Measurements from ENCODE around the gene ATPAF1. TPM values are rescaled to one million over a fixed set of nuclear protein-coding genes. Genes with fewer than 3 reads are reported as not detected.

ATPAF1 gene
- total RNA-seq, 1 donor from 2014 or later: 19.3 TPM

DNA sequence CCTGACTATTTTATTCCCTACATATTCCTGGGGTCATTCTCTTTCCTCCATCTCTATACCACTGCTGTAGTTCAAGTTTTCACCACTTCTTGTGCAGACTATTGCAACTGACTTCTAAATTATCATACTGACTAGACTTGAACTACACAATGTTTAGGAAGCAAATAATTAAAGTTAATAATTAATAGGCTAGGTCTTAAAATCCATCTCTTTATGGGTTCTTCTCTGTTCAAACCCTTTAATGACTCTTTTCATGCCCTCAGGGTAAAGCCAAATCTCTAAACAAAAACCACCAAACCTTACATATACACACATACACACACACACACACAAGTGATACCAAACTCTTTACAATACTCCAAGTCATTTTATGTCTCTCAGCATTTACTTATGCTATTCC lies 29.2 kb downstream of the ATPAF1 start:
- peaks cover 7% of the 10 kb centered on the region for H3K36me3 ChIP-seq (ENCODE audit: insufficient read depth, low read length)
- Mint-ChIP-seq H3K36me3 (ENCODE audit: low read depth, unreplicated experiment) (peaks cover 8% of the 10 kb centered on the region), H3K27ac (ENCODE audit: unreplicated experiment) (no peak overlapping the region), H3K4me1 (ENCODE audit: low read depth, unreplicated experiment) (peaks cover 12% of the 10 kb centered on the region), H3K4me3 (ENCODE audit: unreplicated experiment) (no peak overlapping the region), H3K9me3 (ENCODE audit: unreplicated experiment) (no peaks in the 10 kb centered on the region), H3K27me3 (ENCODE audit: low read depth, unreplicated experiment) (no peaks in the 10 kb centered on the region)
- TF ChIP-seq, protein P1, sequence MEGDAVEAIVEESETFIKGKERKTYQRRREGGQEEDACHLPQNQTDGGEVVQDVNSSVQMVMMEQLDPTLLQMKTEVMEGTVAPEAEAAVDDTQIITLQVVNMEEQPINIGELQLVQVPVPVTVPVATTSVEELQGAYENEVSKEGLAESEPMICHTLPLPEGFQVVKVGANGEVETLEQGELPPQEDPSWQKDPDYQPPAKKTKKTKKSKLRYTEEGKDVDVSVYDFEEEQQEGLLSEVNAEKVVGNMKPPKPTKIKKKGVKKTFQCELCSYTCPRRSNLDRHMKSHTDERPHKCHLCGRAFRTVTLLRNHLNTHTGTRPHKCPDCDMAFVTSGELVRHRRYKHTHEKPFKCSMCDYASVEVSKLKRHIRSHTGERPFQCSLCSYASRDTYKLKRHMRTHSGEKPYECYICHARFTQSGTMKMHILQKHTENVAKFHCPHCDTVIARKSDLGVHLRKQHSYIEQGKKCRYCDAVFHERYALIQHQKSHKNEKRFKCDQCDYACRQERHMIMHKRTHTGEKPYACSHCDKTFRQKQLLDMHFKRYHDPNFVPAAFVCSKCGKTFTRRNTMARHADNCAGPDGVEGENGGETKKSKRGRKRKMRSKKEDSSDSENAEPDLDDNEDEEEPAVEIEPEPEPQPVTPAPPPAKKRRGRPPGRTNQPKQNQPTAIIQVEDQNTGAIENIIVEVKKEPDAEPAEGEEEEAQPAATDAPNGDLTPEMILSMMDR (IDR thresholded peaks at IDR 0.05; ENCODE audit: insufficient read depth, low read depth, low read length): no peak
- TF ChIP-seq EZH2 (IDR thresholded peaks at IDR 0.05; ENCODE audit: insufficient read depth, low read length): no peak
- no peaks in the 10 kb centered on the region for H3K27me3 ChIP-seq (ENCODE audit: insufficient read depth, low read length)
- H3K4me3 ChIP-seq (ENCODE audit: insufficient read depth, low read depth, low read length): no peak overlapping the region
- no peak overlapping the region for H2AFZ ChIP-seq (ENCODE audit: low read depth, low read length)
- H3K9me3 ChIP-seq (ENCODE audit: insufficient read depth, low read depth, low read length): no peaks in the 10 kb centered on the region
- no peak overlapping the region for H3K4me2 ChIP-seq (ENCODE audit: low read length)
- no peak overlapping the region for H3K27ac ChIP-seq (ENCODE audit: low read depth, low read length)
- no peaks in the 10 kb centered on the region for H3K79me2 ChIP-seq (ENCODE audit: insufficient read depth, low read length)
- peaks cover 8% of the 10 kb centered on the region for H3K4me1 ChIP-seq (ENCODE audit: insufficient read depth, low read length)
- DNase-seq (ENCODE audit: low read depth) (no peak), FAIRE-seq (no peak)
- H3K9ac ChIP-seq (ENCODE audit: low read length): no peak overlapping the region
- no peaks in the 10 kb centered on the region for H4K20me1 ChIP-seq (ENCODE audit: insufficient read depth, low read length)

DNA sequence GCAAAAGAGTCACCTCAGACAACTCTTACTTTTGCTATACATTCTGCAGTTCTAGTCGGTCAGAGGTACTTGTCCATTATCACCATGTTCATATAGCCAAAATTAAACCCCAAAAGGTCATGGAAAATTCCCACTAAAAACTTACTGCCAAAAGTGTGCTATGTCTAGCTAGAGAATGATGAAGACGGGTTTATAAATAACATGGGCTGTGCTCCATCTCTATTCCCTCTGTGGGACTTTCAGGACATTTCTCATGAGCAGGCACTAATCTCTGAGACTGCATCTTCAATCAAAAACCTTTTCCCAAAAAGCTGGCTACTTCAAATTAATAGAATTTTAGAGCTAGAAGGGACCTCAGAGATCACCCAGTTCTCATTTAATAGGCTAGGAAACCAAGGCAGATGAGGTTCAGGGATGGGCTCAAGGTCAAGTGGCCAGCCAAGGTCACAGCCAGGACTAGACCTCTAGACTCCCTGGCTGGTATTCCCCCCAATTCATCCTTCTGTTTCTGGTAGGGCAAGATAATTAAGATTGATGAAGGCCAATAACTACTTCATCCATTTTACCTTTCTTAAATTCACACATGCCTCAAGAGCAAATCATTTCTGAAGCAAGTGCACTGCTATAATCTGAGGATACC lies 30.6 kb downstream of the ATPAF1 start:
- Mint-ChIP-seq H3K27ac (ENCODE audit: unreplicated experiment) (no peak overlapping the region), H3K36me3 (ENCODE audit: low read depth, unreplicated experiment) (peaks cover 11% of the 10 kb centered on the region), H3K4me3 (ENCODE audit: unreplicated experiment) (no peak overlapping the region), H3K4me1 (ENCODE audit: low read depth, unreplicated experiment) (no peaks in the 10 kb centered on the region), H3K9me3 (ENCODE audit: unreplicated experiment) (no peaks in the 10 kb centered on the region), H3K27me3 (ENCODE audit: low read depth, unreplicated experiment) (no peaks in the 10 kb centered on the region)
- Histone ChIP-seq H4K20me1 (ENCODE audit: insufficient read depth, low read length) (no peaks in the 10 kb centered on the region), H3K4me3 (ENCODE audit: insufficient read depth, low read depth, low read length) (no peak overlapping the region), H3K27ac (ENCODE audit: low read depth, low read length) (no peak overlapping the region), H3K4me1 (ENCODE audit: insufficient read depth, low read length) (no peaks in the 10 kb centered on the region), H3K9ac (ENCODE audit: low read length) (no peak overlapping the region), H3K9me3 (ENCODE audit: insufficient read depth, low read depth, low read length) (no peaks in the 10 kb centered on the region), H2AFZ (ENCODE audit: low read depth, low read length) (no peak overlapping the region), H3K4me2 (ENCODE audit: low read length) (no peak overlapping the region), H3K79me2 (ENCODE audit: insufficient read depth, low read length) (no peaks in the 10 kb centered on the region), H3K36me3 (ENCODE audit: insufficient read depth, low read length) (peaks cover 7% of the 10 kb centered on the region), H3K27me3 (ENCODE audit: insufficient read depth, low read length) (no peaks in the 10 kb centered on the region)
- TF ChIP-seq, protein P1 (IDR thresholded peaks at IDR 0.05; ENCODE audit: insufficient read depth, low read depth, low read length): no peak
- no peak for TF ChIP-seq EZH2 (IDR thresholded peaks at IDR 0.05; ENCODE audit: insufficient read depth, low read length)
- FAIRE-seq: no peak
- no peak for DNase-seq (ENCODE audit: low read depth)

DNA sequence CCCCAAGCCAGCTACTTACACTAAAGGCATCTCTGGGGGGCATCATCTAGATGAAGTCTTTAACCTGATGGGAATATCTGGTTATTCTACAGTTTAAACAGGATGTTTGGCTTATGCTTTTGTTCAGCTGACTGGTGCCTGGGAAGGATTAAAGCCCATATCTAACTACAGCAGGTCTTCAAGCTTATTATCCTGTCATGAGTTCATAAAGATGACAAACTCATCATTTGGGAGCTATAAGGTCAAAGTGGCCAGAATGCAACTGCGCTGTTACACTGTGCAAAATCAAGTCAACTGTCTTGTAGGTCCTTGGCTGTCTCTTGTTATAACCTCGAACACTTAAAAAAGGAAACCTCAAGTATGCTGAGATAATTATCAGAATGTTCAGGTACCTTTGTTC lies 33.0 kb downstream of the ATPAF1 start:
- H3K4me2 ChIP-seq (ENCODE audit: low read length): no peak overlapping the region
- Mint-ChIP-seq H3K27me3 (ENCODE audit: low read depth, unreplicated experiment) (no peaks in the 10 kb centered on the region), H3K4me1 (ENCODE audit: low read depth, unreplicated experiment) (no peaks in the 10 kb centered on the region), H3K9me3 (ENCODE audit: unreplicated experiment) (no peaks in the 10 kb centered on the region), H3K4me3 (ENCODE audit: unreplicated experiment) (no peak overlapping the region), H3K27ac (ENCODE audit: unreplicated experiment) (no peak overlapping the region), H3K36me3 (ENCODE audit: low read depth, unreplicated experiment) (peaks cover 11% of the 10 kb centered on the region)
- TF ChIP-seq EZH2 (IDR thresholded peaks at IDR 0.05; ENCODE audit: insufficient read depth, low read length): no peak
- TF ChIP-seq, protein P1 (IDR thresholded peaks at IDR 0.05; ENCODE audit: insufficient read depth, low read depth, low read length): no peak
- DNase-seq (ENCODE audit: low read depth) (no peak), FAIRE-seq (no peak)
- no peaks in the 10 kb centered on the region for H3K4me1 ChIP-seq (ENCODE audit: insufficient read depth, low read length)
- no peak overlapping the region for H2AFZ ChIP-seq (ENCODE audit: low read depth, low read length)
- no peaks in the 10 kb centered on the region for H3K79me2 ChIP-seq (ENCODE audit: insufficient read depth, low read length)
- H3K9me3 ChIP-seq (ENCODE audit: insufficient read depth, low read depth, low read length): no peaks in the 10 kb centered on the region
- no peaks in the 10 kb centered on the region for H3K27me3 ChIP-seq (ENCODE audit: insufficient read depth, low read length)
- peaks cover 10% of the 10 kb centered on the region for H3K36me3 ChIP-seq (ENCODE audit: insufficient read depth, low read length)
- no peak overlapping the region for H3K9ac ChIP-seq (ENCODE audit: low read length)
- H3K27ac ChIP-seq (ENCODE audit: low read depth, low read length): no peak overlapping the region
- H4K20me1 ChIP-seq (ENCODE audit: insufficient read depth, low read length): no peaks in the 10 kb centered on the region
- no peak overlapping the region for H3K4me3 ChIP-seq (ENCODE audit: insufficient read depth, low read depth, low read length)
